NCI-H1048 (cell line): ENCODE data around the gene NXNL1.
"Not testable (repeated sequence)": the region's sequence is repeated elsewhere in the genome, so short reads cannot be mapped to it uniquely, and the experiment has no call there.

Source experiments
- DNase-seq: peaks from one replicate; lab custom pipeline; 2025; lab: John Stamatoyannopoulos, UW

Gene NXNL1

GRCh38 chr19:17486545-17487240, 26.0 kb upstream of the NXNL1 start:
- DNase-seq: no peak

- no peak for DNase-seq
Observed at GRCh38 chr19:17484520-17485185, 23.9 kb upstream of the NXNL1 start.

GRCh38 chr19:17483605-17484002, 22.9 kb upstream of the NXNL1 start:
- DNase-seq: no peak

GRCh38 chr19:17482877-17483604, 22.3 kb upstream of the NXNL1 start:
- no peak for DNase-seq

- DNase-seq: no peak
Observed at GRCh38 chr19:17481986-17482385, 21.3 kb upstream of the NXNL1 start.

- no peak for DNase-seq
Observed at GRCh38 chr19:17479325-17479791, 18.6 kb upstream of the NXNL1 start.

GRCh38 chr19:17475541-17476115, 14.9 kb upstream of the NXNL1 start:
- no peak for DNase-seq

- not testable (repeated sequence) for DNase-seq
Observed at GRCh38 chr19:17475011-17475540, 14.3 kb upstream of the NXNL1 start.

GRCh38 chr19:17473041-17473440, 12.3 kb upstream of the NXNL1 start:
- DNase-seq: no peak

GRCh38 chr19:17471410-17472125, 10.8 kb upstream of the NXNL1 start:
- DNase-seq: no peak

GRCh38 chr19:17470068-17470841, 9.5 kb upstream of the NXNL1 start, which contains the start of gene SLC27A1:
Gene SLC27A1 (plus strand): TSS chr19:17470524. CDS start chr19:17470541, 17 bp downstream.
- DNase-seq: peak; percentile 97

- peak; percentile 80 for DNase-seq
Observed at GRCh38 chr19:17469481-17470067, 8.8 kb upstream of the NXNL1 start.

GRCh38 chr19:17469092-17469480, 8.4 kb upstream of the NXNL1 start:
- no peak for DNase-seq

- DNase-seq: no peak
Observed at GRCh38 chr19:17468302-17469091, 7.8 kb upstream of the NXNL1 start.

GRCh38 chr19:17467471-17468301, 7.0 kb upstream of the NXNL1 start:
- DNase-seq: no peak

GRCh38 chr19:17466487-17466850, 5.7 kb upstream of the NXNL1 start:
- DNase-seq: no peak

GRCh38 chr19:17458970-17459369, 1.8 kb downstream of the NXNL1 start:
- no peak for DNase-seq

GRCh38 chr19:17457616-17458015, 3.1 kb downstream of the NXNL1 start:
- no peak for DNase-seq

GRCh38 chr19:17456127-17456526, 4.6 kb downstream of the NXNL1 start:
- no peak for DNase-seq
